GM23338 (cell line): ENCODE results near the gene ZDHHC9. TPM values are rescaled to one million over a fixed set of nuclear protein-coding genes. Genes with fewer than 3 reads are reported as not detected.

ENCODE experiments used
- ATAC-seq: fragments of 200-7000 bp; cut with Tn5 transposase; 3 replicates; pipeline ENCODE4 v1.9.1; 2020
- DNase-seq: peaks from one replicate; pipeline ENCODE4 v3.0.0-alpha.2; 2015; ENCODE audit warnings: low spot score
- H2AFZ ChIP-seq: fragments of 200-600 bp; sonication (generic); 2 replicates; pipeline ENCODE4 v1.8.0; 2016; ENCODE audit warnings: antibody characterized with exemption, mild to moderate bottlenecking, moderate library complexity
- H3F3A ChIP-seq: fragments of 200-600 bp; sonication (generic); replicated peaks from 2 replicates; pipeline ENCODE4 v1.8.0; 2017; ENCODE audit warnings: antibody characterized with exemption, mixed run types, low read depth
- H3K27ac ChIP-seq: fragments of 200-600 bp; sonication (generic); 2 replicates; pipeline ENCODE4 v1.6.1; 2016; ENCODE audit warnings: low read depth
- H3K27me3 ChIP-seq: fragments of 200-600 bp; sonication (generic); 2 replicates; pipeline ENCODE4 v1.8.0; 2016; ENCODE audit warnings: mild to moderate bottlenecking, mixed run types, moderate library complexity; ENCODE audit not compliant: insufficient read depth
- H3K36me3 ChIP-seq: fragments of 200-600 bp; sonication (generic); 2 replicates; pipeline ENCODE4 v1.8.0; 2016; ENCODE audit warnings: mild to moderate bottlenecking; ENCODE audit not compliant: insufficient read depth
- H3K4me1 ChIP-seq: fragments of 200-600 bp; sonication (generic); 2 replicates; pipeline ENCODE4 v1.8.0; 2016; ENCODE audit warnings: mild to moderate bottlenecking, moderate library complexity; ENCODE audit not compliant: insufficient read depth
- H3K4me2 ChIP-seq: fragments of 200-600 bp; sonication (generic); 2 replicates; pipeline ENCODE4 v1.7.1; 2017; ENCODE audit warnings: mixed run types
- H3K4me3 ChIP-seq: fragments of 200-600 bp; sonication (generic); 2 replicates; pipeline ENCODE4 v1.6.1; 2016; ENCODE audit warnings: mixed run types
- H3K79me2 ChIP-seq: fragments of 200-600 bp; sonication (generic); replicated peaks from 2 replicates; pipeline ENCODE4 v1.8.0; 2017; ENCODE audit warnings: mild to moderate bottlenecking; ENCODE audit not compliant: insufficient read depth
- H3K9me2 ChIP-seq: fragments of 200-600 bp; sonication (generic); 2 replicates; pipeline ENCODE4 v1.8.0; 2017; ENCODE audit not compliant: insufficient read depth
- H4K20me1 ChIP-seq: fragments of 200-600 bp; sonication (generic); replicated peaks from 2 replicates; pipeline ENCODE4 v1.8.0; 2017; ENCODE audit warnings: mild to moderate bottlenecking; ENCODE audit not compliant: insufficient read depth
- H3K27ac Mint-ChIP-seq: 2 replicates; pipeline ENCODE4 v1.8.0; 2020; ENCODE audit warnings: inconsistent platforms, mild to moderate bottlenecking, moderate library complexity, mixed read lengths
- H3K27me3 Mint-ChIP-seq: 3 replicates; pipeline ENCODE4 v1.8.0; 2022; ENCODE audit warnings: low read depth, mild to moderate bottlenecking, moderate library complexity, mixed read lengths, inconsistent platforms; ENCODE audit not compliant: insufficient read depth, poor library complexity
- H3K36me3 Mint-ChIP-seq: 3 replicates; pipeline ENCODE4 v1.8.0; 2021; ENCODE audit warnings: low read depth, mild to moderate bottlenecking, inconsistent platforms, moderate library complexity, mixed read lengths
- H3K4me1 Mint-ChIP-seq: 3 replicates; pipeline ENCODE4 v1.8.0; 2020; ENCODE audit warnings: mild to moderate bottlenecking, inconsistent platforms, mixed read lengths
- H3K4me3 Mint-ChIP-seq: 3 replicates; pipeline ENCODE4 v1.8.0; 2021; ENCODE audit warnings: moderate library complexity, mild to moderate bottlenecking, inconsistent platforms, mixed read lengths
- H3K9me3 Mint-ChIP-seq: 3 replicates; pipeline ENCODE4 v1.8.0; 2020; ENCODE audit warnings: moderate library complexity, mild to moderate bottlenecking, inconsistent platforms, mixed read lengths
- CREB1 ChIP-seq: fragments of 250-450 bp; sonication (Bioruptor Pico); IDR thresholded peaks from 2 replicates; pipeline ENCODE4 v1.5.0; 2020; ENCODE audit warnings: low read depth, mild to moderate bottlenecking, moderate library complexity
- CTCF ChIP-seq, 2 experiments: fragments of 200-600 bp in 1 of 2; sonication (generic) in 1 of 2; conservative IDR thresholded peaks; 2 replicates each; pipeline versions ENCODE4 v1.5.1 to v1.6.1; 2016 to 2017; ENCODE audit warnings: antibody characterized with exemption in 2 of 2, low read depth in 2 of 2, mild to moderate bottlenecking in 2 of 2, moderate library complexity in 1 of 2
- EZH2 ChIP-seq: fragments of 200-600 bp; sonication (generic); IDR thresholded peaks from one replicate; pipeline ENCODE4 v1.8.0; 2017; ENCODE audit warnings: antibody characterized with exemption, mild to moderate bottlenecking, low read depth; ENCODE audit not compliant: unreplicated experiment
- JUNB ChIP-seq: IDR thresholded peaks from one replicate; pipeline ENCODE4 v1.6.1; 2016; ENCODE audit warnings: antibody characterized with exemption; ENCODE audit not compliant: unreplicated experiment
- NANOG ChIP-seq: IDR thresholded peaks from 2 replicates; pipeline ENCODE4 v1.6.1; 2016; ENCODE audit warnings: antibody characterized with exemption, borderline replicate concordance
- POLR2AphosphoS5 ChIP-seq: IDR thresholded peaks from 2 replicates; pipeline ENCODE4 v1.6.1; 2016; ENCODE audit warnings: antibody characterized with exemption, low read depth
- STAT1 ChIP-seq: IDR thresholded peaks from one replicate; pipeline ENCODE4 v1.6.1; 2016; ENCODE audit warnings: antibody characterized with exemption; ENCODE audit not compliant: unreplicated experiment
- ZNF331 ChIP-seq: fragments of 250-450 bp; sonication (Bioruptor Pico); IDR thresholded peaks from 2 replicates; pipeline ENCODE4 v1.5.0; 2020; ENCODE audit warnings: low read depth, mild to moderate bottlenecking, moderate library complexity
- polyA plus RNA-seq: library from polyadenylated mRNA; unstranded; fragments of >200 nt; fragmentation: Nextera tagmentation; extraction: Ambion mirVana; gene quantifications from 2 replicates; pipeline ENCODE4 v1.2.1, GENCODE V29; 2016
- total RNA-seq: library from RNA; depleted of rRNA; stranded (reverse); fragments of >200 nt; shearing (Covaris generic); gene quantifications from 2 replicates; pipeline ENCODE4 v1.2.3, GENCODE V29; 2014
- TF ChIP-seq, protein P1 (sequence below): IDR thresholded peaks from 2 replicates; pipeline ENCODE4 v1.6.1; 2016; ENCODE audit warnings: antibody characterized with exemption
- TF ChIP-seq, protein P2 (sequence below): fragments of 250-450 bp; sonication (Bioruptor Pico); IDR thresholded peaks from 2 replicates; pipeline ENCODE4 v1.5.0; 2020; ENCODE audit warnings: mild to moderate bottlenecking, moderate library complexity

ZDHHC9 gene
- total and polyA plus RNA-seq, 2 experiments from 2014 or later: 14.2 to 17.6 TPM

DNA sequence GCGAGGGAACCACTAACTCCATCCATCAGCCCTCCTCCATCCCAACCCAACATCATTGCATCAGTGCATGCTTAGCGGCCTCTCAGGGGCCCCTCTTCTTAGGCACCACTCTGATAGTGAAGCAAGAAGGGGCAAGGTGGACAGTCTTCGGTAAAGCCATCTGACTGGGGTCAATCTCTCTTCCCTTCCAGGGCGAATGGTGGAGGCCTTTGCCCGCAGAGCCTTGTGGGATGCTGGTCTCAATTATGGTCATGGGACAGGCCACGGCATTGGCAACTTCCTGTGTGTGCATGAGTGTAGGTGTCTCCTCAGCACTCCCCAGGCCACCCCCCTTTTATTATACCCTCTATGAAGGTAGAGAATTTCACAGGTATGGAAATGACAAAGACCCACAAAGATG, 82.7 kb downstream of the ZDHHC9 start:
- no peaks in the 10 kb centered on the region for H3K27me3 ChIP-seq
- no peak overlapping the region for H3K4me3 Mint-ChIP-seq
- ATAC-seq (no peak), DNase-seq (no peak)
- no peaks in the 10 kb centered on the region for H3K36me3 ChIP-seq
- no peak overlapping the region for H2AFZ ChIP-seq
- H3K36me3 Mint-ChIP-seq: no peaks in the 10 kb centered on the region
- H3F3A ChIP-seq: no peaks in the 10 kb centered on the region
- peaks cover 6% of the 10 kb centered on the region for H3K27me3 Mint-ChIP-seq
- no peak overlapping the region for H3K4me3 ChIP-seq
- TF ChIP-seq, protein P1, sequence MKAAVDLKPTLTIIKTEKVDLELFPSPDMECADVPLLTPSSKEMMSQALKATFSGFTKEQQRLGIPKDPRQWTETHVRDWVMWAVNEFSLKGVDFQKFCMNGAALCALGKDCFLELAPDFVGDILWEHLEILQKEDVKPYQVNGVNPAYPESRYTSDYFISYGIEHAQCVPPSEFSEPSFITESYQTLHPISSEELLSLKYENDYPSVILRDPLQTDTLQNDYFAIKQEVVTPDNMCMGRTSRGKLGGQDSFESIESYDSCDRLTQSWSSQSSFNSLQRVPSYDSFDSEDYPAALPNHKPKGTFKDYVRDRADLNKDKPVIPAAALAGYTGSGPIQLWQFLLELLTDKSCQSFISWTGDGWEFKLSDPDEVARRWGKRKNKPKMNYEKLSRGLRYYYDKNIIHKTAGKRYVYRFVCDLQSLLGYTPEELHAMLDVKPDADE: no peak
- TF ChIP-seq POLR2AphosphoS5 (no peak), CTCF (conservative IDR thresholded peaks at IDR 0.05; ENCODE audit: low read depth in 2 of 2) (no peak), JUNB (no peak)
- H3K79me2 ChIP-seq: no peaks in the 10 kb centered on the region
- H3K4me1 ChIP-seq: no peaks in the 10 kb centered on the region
- no peaks in the 10 kb centered on the region for H3K9me2 ChIP-seq
- H3K27ac ChIP-seq: no peak overlapping the region
- H3K27ac Mint-ChIP-seq: no peak overlapping the region
- H3K4me1 Mint-ChIP-seq: 0 out of 3 replicates have a peak, but pooled peaks cover 2% of the 10 kb centered on the region
- no peaks in the 10 kb centered on the region for H4K20me1 ChIP-seq
- H3K4me2 ChIP-seq: no peak overlapping the region
- no peaks in the 10 kb centered on the region for H3K9me3 Mint-ChIP-seq

GRCh38 chrX:129760155-129760554, 83.5 kb downstream of the ZDHHC9 start:
- no peak overlapping the region for H3K27ac ChIP-seq
- no peak overlapping the region for H3K4me3 ChIP-seq
- no peak overlapping the region for H2AFZ ChIP-seq
- no peaks in the 10 kb centered on the region for H4K20me1 ChIP-seq
- H3F3A ChIP-seq: no peaks in the 10 kb centered on the region
- no peaks in the 10 kb centered on the region for H3K9me2 ChIP-seq
- Mint-ChIP-seq H3K9me3 (no peaks in the 10 kb centered on the region), H3K27me3 (peaks cover 6% of the 10 kb centered on the region), H3K4me1 (0 out of 3 replicates have a peak, but pooled peaks cover 2% of the 10 kb centered on the region), H3K36me3 (no peaks in the 10 kb centered on the region), H3K27ac (no peak overlapping the region), H3K4me3 (no peak overlapping the region)
- H3K79me2 ChIP-seq: no peaks in the 10 kb centered on the region
- no peak for ATAC-seq
- H3K36me3 ChIP-seq: no peaks in the 10 kb centered on the region
- H3K4me2 ChIP-seq: no peak overlapping the region
- no peaks in the 10 kb centered on the region for H3K27me3 ChIP-seq
- no peaks in the 10 kb centered on the region for H3K4me1 ChIP-seq
- TF ChIP-seq NANOG: no peak
- TF ChIP-seq ZNF331 (CRISPR knock-in tag): no peak
- TF ChIP-seq CREB1 (CRISPR knock-in tag): no peak
- TF ChIP-seq EZH2: no peak
- TF ChIP-seq, protein P2, sequence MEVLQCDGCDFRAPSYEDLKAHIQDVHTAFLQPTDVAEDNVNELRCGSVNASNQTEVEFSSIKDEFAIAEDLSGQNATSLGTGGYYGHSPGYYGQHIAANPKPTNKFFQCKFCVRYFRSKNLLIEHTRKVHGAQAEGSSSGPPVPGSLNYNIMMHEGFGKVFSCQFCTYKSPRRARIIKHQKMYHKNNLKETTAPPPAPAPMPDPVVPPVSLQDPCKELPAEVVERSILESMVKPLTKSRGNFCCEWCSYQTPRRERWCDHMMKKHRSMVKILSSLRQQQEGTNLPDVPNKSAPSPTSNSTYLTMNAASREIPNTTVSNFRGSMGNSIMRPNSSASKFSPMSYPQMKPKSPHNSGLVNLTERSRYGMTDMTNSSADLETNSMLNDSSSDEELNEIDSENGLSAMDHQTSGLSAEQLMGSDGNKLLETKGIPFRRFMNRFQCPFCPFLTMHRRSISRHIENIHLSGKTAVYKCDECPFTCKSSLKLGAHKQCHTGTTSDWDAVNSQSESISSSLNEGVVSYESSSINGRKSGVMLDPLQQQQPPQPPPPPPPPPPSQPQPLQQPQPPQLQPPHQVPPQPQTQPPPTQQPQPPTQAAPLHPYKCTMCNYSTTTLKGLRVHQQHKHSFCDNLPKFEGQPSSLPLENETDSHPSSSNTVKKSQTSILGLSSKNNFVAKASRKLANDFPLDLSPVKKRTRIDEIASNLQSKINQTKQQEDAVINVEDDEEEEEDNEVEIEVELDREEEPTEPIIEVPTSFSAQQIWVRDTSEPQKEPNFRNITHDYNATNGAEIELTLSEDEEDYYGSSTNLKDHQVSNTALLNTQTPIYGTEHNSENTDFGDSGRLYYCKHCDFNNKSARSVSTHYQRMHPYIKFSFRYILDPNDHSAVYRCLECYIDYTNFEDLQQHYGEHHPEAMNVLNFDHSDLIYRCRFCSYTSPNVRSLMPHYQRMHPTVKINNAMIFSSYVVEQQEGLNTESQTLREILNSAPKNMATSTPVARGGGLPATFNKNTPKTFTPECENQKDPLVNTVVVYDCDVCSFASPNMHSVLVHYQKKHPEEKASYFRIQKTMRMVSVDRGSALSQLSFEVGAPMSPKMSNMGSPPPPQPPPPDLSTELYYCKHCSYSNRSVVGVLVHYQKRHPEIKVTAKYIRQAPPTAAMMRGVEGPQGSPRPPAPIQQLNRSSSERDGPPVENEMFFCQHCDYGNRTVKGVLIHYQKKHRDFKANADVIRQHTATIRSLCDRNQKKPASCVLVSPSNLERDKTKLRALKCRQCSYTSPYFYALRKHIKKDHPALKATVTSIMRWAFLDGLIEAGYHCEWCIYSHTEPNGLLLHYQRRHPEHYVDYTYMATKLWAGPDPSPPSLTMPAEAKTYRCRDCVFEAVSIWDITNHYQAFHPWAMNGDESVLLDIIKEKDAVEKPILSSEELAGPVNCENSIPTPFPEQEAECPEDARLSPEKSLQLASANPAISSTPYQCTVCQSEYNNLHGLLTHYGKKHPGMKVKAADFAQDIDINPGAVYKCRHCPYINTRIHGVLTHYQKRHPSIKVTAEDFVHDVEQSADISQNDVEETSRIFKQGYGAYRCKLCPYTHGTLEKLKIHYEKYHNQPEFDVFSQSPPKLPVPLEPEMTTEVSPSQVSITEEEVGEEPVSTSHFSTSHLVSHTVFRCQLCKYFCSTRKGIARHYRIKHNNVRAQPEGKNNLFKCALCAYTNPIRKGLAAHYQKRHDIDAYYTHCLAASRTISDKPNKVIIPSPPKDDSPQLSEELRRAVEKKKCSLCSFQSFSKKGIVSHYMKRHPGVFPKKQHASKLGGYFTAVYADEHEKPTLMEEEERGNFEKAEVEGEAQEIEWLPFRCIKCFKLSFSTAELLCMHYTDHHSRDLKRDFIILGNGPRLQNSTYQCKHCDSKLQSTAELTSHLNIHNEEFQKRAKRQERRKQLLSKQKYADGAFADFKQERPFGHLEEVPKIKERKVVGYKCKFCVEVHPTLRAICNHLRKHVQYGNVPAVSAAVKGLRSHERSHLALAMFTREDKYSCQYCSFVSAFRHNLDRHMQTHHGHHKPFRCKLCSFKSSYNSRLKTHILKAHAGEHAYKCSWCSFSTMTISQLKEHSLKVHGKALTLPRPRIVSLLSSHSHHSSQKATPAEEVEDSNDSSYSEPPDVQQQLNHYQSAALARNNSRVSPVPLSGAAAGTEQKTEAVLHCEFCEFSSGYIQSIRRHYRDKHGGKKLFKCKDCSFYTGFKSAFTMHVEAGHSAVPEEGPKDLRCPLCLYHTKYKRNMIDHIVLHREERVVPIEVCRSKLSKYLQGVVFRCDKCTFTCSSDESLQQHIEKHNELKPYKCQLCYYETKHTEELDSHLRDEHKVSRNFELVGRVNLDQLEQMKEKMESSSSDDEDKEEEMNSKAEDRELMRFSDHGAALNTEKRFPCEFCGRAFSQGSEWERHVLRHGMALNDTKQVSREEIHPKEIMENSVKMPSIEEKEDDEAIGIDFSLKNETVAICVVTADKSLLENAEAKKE (CRISPR knock-in tag): no peak
- no peak for TF ChIP-seq STAT1
- TF ChIP-seq, protein P1: no peak
- DNase-seq: no peak
